ENCODE results near the gene TTBK2. TPM values are rescaled to one million over a fixed set of nuclear protein-coding genes. Genes with fewer than 3 reads are reported as not detected.

The TTBK2 gene
- total and polyA plus RNA-seq, 10 of the 15 experiments (the other 5 are each of a cell fraction or from before 2014, with no cell fraction given), result 0.66 to 9.1 (median 3.7) TPM

- 96% methylated on average over 2 of the region's 2 CpGs for WGBS (ENCODE audit: insufficient coverage, insufficient replicate concordance, low lambda C conversion rate, missing lambda C conversion rate)
- SMC1A ChIA-PET (ENCODE audit: uncharacterized antibody, unreplicated experiment), result no interaction called here
- DNase-seq (ENCODE audit: low read depth, low spot score) (no peak), ATAC-seq (no peak), FAIRE-seq (no peak)
- POLR2A ChIA-PET, result no interaction called here
- Histone ChIP-seq H3K36me3 (ENCODE audit: control insufficient read depth in 2 of 2, insufficient read depth in 2 of 2, low read length in 1 of 2) (no peaks in the 10 kb centered on the region), H3K27ac (ENCODE audit: control insufficient read depth, insufficient read depth) (no peak overlapping the region), H3K9ac (ENCODE audit: control insufficient read depth, insufficient read depth, low read length) (no peak overlapping the region), H3K27me3 (replicated peaks in 1 of 2; ENCODE audit: control insufficient read depth in 2 of 2, insufficient read depth in 2 of 2, low read length in 1 of 2) (no peaks in the 10 kb centered on the region), H3K4me2 (ENCODE audit: control insufficient read depth, insufficient read depth) (no peak overlapping the region), H3K79me2 (ENCODE audit: control insufficient read depth, insufficient read depth, low read length) (no peaks in the 10 kb centered on the region), H3K9me3 (replicated peaks; ENCODE audit: control insufficient read depth, insufficient read depth, low read length) (no peaks in the 10 kb centered on the region), H2AFZ (ENCODE audit: control insufficient read depth, low read depth, low read length) (no peak overlapping the region), H3K4me3 (no peak overlapping the region), H3K4me1 (ENCODE audit: control insufficient read depth, insufficient read depth, low read length) (no peaks in the 10 kb centered on the region), H4K20me1 (ENCODE audit: control insufficient read depth, insufficient read depth) (no peaks in the 10 kb centered on the region)
- BruUV-seq (replicated peaks), result no TSS peak
- in situ Hi-C loops (cut with MboI) (no loop called here), intact Hi-C loops (cut with micrococcal nuclease; ENCODE audit: unreplicated experiment) (no loop called here)
- CTCF ChIA-PET, result interaction anchor here (0.6 kb wide), 1 partner anchor 22 kb away, joined by 3 read pairs; no protein-coding TSS in a partner anchor
- RAD21 ChIA-PET (ENCODE audit: unreplicated experiment), result no interaction called here
- no peak for TF ChIP-seq MAX (IDR thresholded peaks at IDR 0.05; ENCODE audit: low read depth, low read length)
- TF ChIP-seq TARDBP (IDR thresholded peaks at IDR 0.05; ENCODE audit: borderline replicate concordance), result no peak
- no peak for TF ChIP-seq HDGF (IDR thresholded peaks at IDR 0.05)
- no peak for TF ChIP-seq EED (IDR thresholded peaks at IDR 0.05; ENCODE audit: low read depth)
- TF ChIP-seq IRF3 (IDR thresholded peaks at IDR 0.05), result no peak
- no peak for TF ChIP-seq FOXM1 (IDR thresholded peaks at IDR 0.05; ENCODE audit: low read depth, low read length)
- no peak for TF ChIP-seq FOS (IDR thresholded peaks at IDR 0.05; ENCODE audit: borderline replicate concordance, extremely low read depth, insufficient read length)
- no peak for TF ChIP-seq HDAC6 (IDR thresholded peaks at IDR 0.05; ENCODE audit: unreplicated experiment)
Observed at GRCh38 chr15:42858999-42859789, 61.4 kb downstream of the TTBK2 start.
